Lung (tissue), 12 donors: Measurements from ENCODE around the gene SUSD4. TPM values are rescaled to one million over a fixed set of nuclear protein-coding genes. Genes with fewer than 3 reads are reported as not detected.
A peak's percentile ranks its signal among the peaks of the same experiment; 100 is the strongest.

Source experiments
- ATAC-seq: fragments of 200-7000 bp; cut with Tn5 transposase; one replicate; pipeline ENCODE4 v1.9.1; 2020; ENCODE audit warnings: moderate number of reproducible peaks; ENCODE audit not compliant: insufficient read depth, low FRiP score
- DNase-seq, 3 donors: peaks; one replicate each; pipeline ENCODE4 v3.0.0-alpha.2; 2013 to 2017
- H3K27ac ChIP-seq, 2 donors: one replicate each; pipeline ENCODE4 v1.5.1; 2013; ENCODE audit warnings: mild to moderate bottlenecking in 2 of 2, moderate library complexity in 2 of 2, control low read depth in 1 of 2, inconsistent platforms in 1 of 2, low read depth in 1 of 2, low read length in 1 of 2
- H3K27me3 ChIP-seq, 3 donors: one replicate each; pipeline ENCODE4 v1.5.1; 2013; ENCODE audit warnings: low read length in 2 of 3; ENCODE audit not compliant: control insufficient read depth in 3 of 3, insufficient read depth in 3 of 3
- H3K36me3 ChIP-seq, 4 donors: one replicate each; pipeline ENCODE4 v1.5.1; 2013; ENCODE audit warnings: low read length in 4 of 4, mild to moderate bottlenecking in 1 of 4, moderate library complexity in 1 of 4; ENCODE audit not compliant: control insufficient read depth in 4 of 4, insufficient read depth in 4 of 4
- H3K4me1 ChIP-seq, 5 donors: one replicate each; pipeline ENCODE4 v1.5.1; 2013; ENCODE audit warnings: low read length in 5 of 5, mild to moderate bottlenecking in 2 of 5, moderate library complexity in 1 of 5; ENCODE audit not compliant: control insufficient read depth in 5 of 5, insufficient read depth in 5 of 5
- H3K4me3 ChIP-seq: one replicate; pipeline ENCODE4 v1.5.1; 2013; ENCODE audit warnings: mild to moderate bottlenecking, control low read depth, moderate library complexity
- H3K9ac ChIP-seq, 2 donors: one replicate each; pipeline ENCODE4 v1.5.1; 2013; ENCODE audit warnings: low read length in 2 of 2, control low read depth in 1 of 2; ENCODE audit not compliant: insufficient read depth in 1 of 2
- H3K9me3 ChIP-seq, 4 donors: one replicate each; pipeline ENCODE4 v1.5.1; 2013; ENCODE audit warnings: low read length in 3 of 4, mild to moderate bottlenecking in 1 of 4, moderate library complexity in 1 of 4; ENCODE audit not compliant: control insufficient read depth in 4 of 4, insufficient read depth in 3 of 4
- CTCF ChIP-seq: IDR thresholded peaks from 2 replicates; pipeline ENCODE4 v1.5.1; 2012; ENCODE audit warnings: mild to moderate bottlenecking; ENCODE audit errors: control extremely low read depth, extremely low read depth
- WGBS, 2 donors: extraction: QIAGEN DNeasy Blood & Tissue Kit; methylation state at CpG; one replicate each; pipeline ENCODE4 v1.1.7; 2013; 5-methylcytosine and 5-hydroxymethylcytosine counted together
- polyA plus RNA-seq, 2 donors: library from polyadenylated mRNA; stranded (reverse); fragments of 200-250 nt; gene quantifications; one replicate each; pipeline ENCODE4 v1.2.1, GENCODE V29; 2013
- total RNA-seq, 2 donors: library from RNA; depleted of rRNA in 1 of 2; stranded (reverse); fragments of >200 nt in 1 of 2; gene quantifications; one replicate each; pipeline ENCODE4 v1.2.1, GENCODE V29; 2014 to 2021
- donor health status: control.
- donor health status: control.
- donor health status: Bipolar disorder and iron deficiency.
- donor health status: healthy.
- donor health status: DM: yes; HTN: yes; CAD: no.

The SUSD4 gene
- total and polyA plus RNA-seq, 4 donors, result 2.8 to 17.0 (median 4.9) TPM

GRCh38 chr1:223353939-223354338, 10.0 kb downstream of the SUSD4 start:
- Histone ChIP-seq H3K4me1 (no peaks in the 10 kb centered on the region), H3K9ac (no peak overlapping the region)
- no peak for ATAC-seq

DNA sequence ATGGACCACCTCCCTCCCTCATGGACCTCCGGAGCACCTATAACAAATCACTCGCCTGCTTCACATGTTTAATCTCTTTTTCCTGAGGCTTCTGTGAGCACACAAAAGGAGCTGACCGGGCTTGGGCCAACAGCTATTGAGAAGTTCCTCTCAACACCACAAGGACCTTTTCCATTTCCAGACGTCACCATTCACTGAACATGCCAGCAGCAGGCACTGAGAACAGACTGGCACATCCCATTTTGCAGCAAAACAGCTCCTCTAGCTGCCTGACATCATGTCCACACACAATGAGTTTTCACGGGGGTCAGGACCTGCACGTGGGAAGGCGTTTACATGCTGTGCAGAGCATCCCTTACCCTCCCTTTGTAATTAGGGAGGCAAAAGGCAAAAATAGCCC, 11.0 kb downstream of the SUSD4 start:
- ATAC-seq (no peak), DNase-seq (no peak)
- WGBS, 2 donors, result 51 to 70% methylated on average over 7 of the region's 7 CpGs
- Histone ChIP-seq H3K4me3 (no peak overlapping the region), H3K27me3 (peaks cover 0 to 11% (median 0%) of the 10 kb centered on the region in 3 donors), H3K9ac (no peak overlapping the region), H3K27ac (no peak overlapping the region), H3K4me1 (no peaks in the 10 kb centered on the region), H3K9me3 (no peaks in the 10 kb centered on the region), H3K36me3 (no peaks in the 10 kb centered on the region)
- no peak for TF ChIP-seq CTCF

More at GRCh38 chr1:223353939-223354338, 10.0 kb downstream of the SUSD4 start:
- WGBS, 2 donors, result 66 to 74% methylated on average over 6 of the region's 6 CpGs
- no peaks in the 10 kb centered on the region for H3K9me3 ChIP-seq
- no peak overlapping the region for H3K27ac ChIP-seq
- TF ChIP-seq CTCF, result no peak
- no peak for DNase-seq
- no peaks in the 10 kb centered on the region for H3K36me3 ChIP-seq
- no peak overlapping the region for H3K4me3 ChIP-seq
- H3K27me3 ChIP-seq, result peaks cover 0 to 15% (median 2%) of the 10 kb centered on the region in 3 donors

GRCh38 chr1:223350361-223350908, 13.5 kb downstream of the SUSD4 start:
- no peaks in the 10 kb centered on the region for H3K9me3 ChIP-seq
- H3K9ac ChIP-seq, result no peak overlapping the region
- no peaks in the 10 kb centered on the region for H3K4me1 ChIP-seq
- ATAC-seq, result no peak
- WGBS, 2 donors, result 71 to 84% methylated on average over 5 of the region's 5 CpGs
- peak in 1 of 3 donors; percentile 25 for DNase-seq
- peaks cover 0 to 11% (median 0%) of the 10 kb centered on the region in 3 donors for H3K27me3 ChIP-seq
- no peak for TF ChIP-seq CTCF
- no peak overlapping the region for H3K27ac ChIP-seq
- H3K4me3 ChIP-seq, result no peak overlapping the region
- H3K36me3 ChIP-seq, result no peaks in the 10 kb centered on the region

DNA sequence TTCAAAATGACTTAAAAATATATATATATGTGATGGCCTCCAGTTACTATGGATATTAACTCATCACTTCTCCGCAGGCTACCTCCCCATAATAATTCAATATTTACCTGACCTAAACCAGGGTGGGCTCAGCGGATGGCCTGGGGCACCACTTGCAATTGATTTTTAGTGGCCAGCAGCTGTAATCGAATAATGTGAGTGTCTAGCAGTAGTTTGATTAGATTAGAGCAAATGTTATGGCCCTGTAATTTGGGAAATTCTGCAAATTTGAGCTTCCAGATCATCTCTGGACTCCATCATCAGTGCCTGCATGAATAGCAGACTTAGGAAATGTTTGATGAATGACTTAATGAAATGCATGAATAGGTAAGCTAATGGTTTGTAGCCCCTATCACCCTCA, 14.7 kb downstream of the SUSD4 start:
- TF ChIP-seq CTCF, result no peak
- Histone ChIP-seq H3K9ac (no peak overlapping the region), H3K27me3 (peaks cover 0 to 7% (median 0%) of the 10 kb centered on the region in 3 donors), H3K4me1 (peaks cover 0 to 6% (median 0%) of the 10 kb centered on the region in 5 donors), H3K36me3 (no peaks in the 10 kb centered on the region), H3K9me3 (no peaks in the 10 kb centered on the region), H3K4me3 (no peak overlapping the region), H3K27ac (no peak overlapping the region)
- 96 to 97% methylated on average over 3 of the region's 3 CpGs for WGBS, 2 donors
- DNase-seq (no peak), ATAC-seq (no peak)
